Right cardiac atrium (tissue), 5 donors: ENCODE data around the gene RIN3. TPM values are rescaled to one million over a fixed set of nuclear protein-coding genes. Genes with fewer than 3 reads are reported as not detected.

ENCODE experiments used
- ATAC-seq, 2 donors: fragments of 200-7000 bp; cut with Tn5 transposase; one replicate each; pipeline versions ENCODE4 v1.8.0 to v1.9.1; 2020; ENCODE audit warnings: moderate library complexity in 2 of 2, mild to moderate bottlenecking in 1 of 2
- DNase-seq, 3 donors: peaks; one replicate each; pipeline ENCODE4 v3.0.0-alpha.2; 2020
- H3K27ac ChIP-seq: one replicate; pipeline ENCODE4 v1.5.1; 2013; ENCODE audit warnings: mild to moderate bottlenecking, low read length, control low read depth, moderate library complexity
- H3K27me3 ChIP-seq: one replicate; pipeline ENCODE4 v1.6.1; 2013; ENCODE audit not compliant: control insufficient read depth, insufficient read depth
- H3K4me1 ChIP-seq: one replicate; pipeline ENCODE4 v1.6.1; 2013; ENCODE audit warnings: low read length; ENCODE audit not compliant: control insufficient read depth, insufficient read depth
- H3K4me3 ChIP-seq: one replicate; pipeline ENCODE4 v1.5.1; 2013; ENCODE audit warnings: low read length, control low read depth
- H3K9me3 ChIP-seq: one replicate; pipeline ENCODE4 v1.6.1; 2013; ENCODE audit warnings: low read length; ENCODE audit not compliant: control insufficient read depth
- WGBS: extraction: QIAGEN DNeasy Blood & Tissue Kit; methylation state at CpG from one replicate; pipeline ENCODE4 v1.1.7; 2013; 5-methylcytosine and 5-hydroxymethylcytosine counted together
- intact Hi-C, 4 donors: fragments of 100-400 bp; cut with DNase I; formaldehyde crosslinking; loops; one replicate each; pipeline versions ENCODE4 v1.11.0 to v1.14.0; 2022 to 2023
- polyA plus RNA-seq: library from polyadenylated mRNA; stranded (reverse); fragments of 200-250 nt; gene quantifications from one replicate; pipeline ENCODE4 v1.2.3, GENCODE V29; 2013
- total RNA-seq, 4 donors: library from RNA; stranded (reverse); fragmentation: NEBNext Ultra II Directional; extraction: Animal tissue kit (Norgen Biotek cat#: 25700); gene quantifications; one replicate each; pipeline ENCODE4 v1.2.1, GENCODE V29; 2021
- donor health status: healthy with polysubstance abuse.
- donor health status: DM: no; HTN: yes; CAD: no.
- donor health status: DM: no; HTN: no; CAD: no.
- donor health status: DM: no; HTN: yes; CAD: no; lungs with severe emphysema.
- donor health status: DM: yes; HTN: yes; CAD: no.

Gene RIN3
- total and polyA plus RNA-seq, 5 donors, result 7.5 to 15.2 (median 14.2) TPM

GRCh38 chr14:92519246-92520101 is 5.9 kb downstream of the RIN3 start:
- peak in 1 of 2 donors; percentile 23 for ATAC-seq
- Histone ChIP-seq H3K4me1 (peaks cover 4% of the 10 kb centered on the region), H3K9me3 (no peaks in the 10 kb centered on the region), H3K27me3 (no peaks in the 10 kb centered on the region), H3K27ac (no peak overlapping the region), H3K4me3 (no peak overlapping the region)
- WGBS, result 89% methylated on average over 20 of the region's 20 CpGs
- DNase-seq, result peak in 1 of 3 donors; percentile 43
- intact Hi-C loops, result no loop called here

- H3K27ac ChIP-seq, result no peak overlapping the region
These were observed 6.8 kb downstream of the RIN3 start for GRCh38 chr14:92520102-92521057.

DNA sequence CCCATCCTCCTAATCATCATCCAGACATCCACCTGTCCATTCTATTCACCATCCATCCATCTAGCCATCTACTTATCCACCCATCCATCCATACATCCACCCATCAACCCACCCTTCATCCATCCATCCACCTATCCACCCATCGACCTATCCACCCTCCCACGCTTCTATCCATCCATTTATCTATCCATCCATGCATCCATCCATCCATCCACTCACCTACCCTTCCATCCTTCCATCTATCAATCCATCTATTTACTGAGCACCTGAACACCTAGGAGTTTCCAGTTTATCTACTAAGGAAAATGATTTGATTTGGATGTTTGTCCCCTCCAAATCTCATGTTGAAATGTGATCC is 7.5 kb downstream of the RIN3 start:
- peaks cover 4% of the 10 kb centered on the region for H3K4me1 ChIP-seq
- WGBS, result 94% methylated on average over 2 of the region's 2 CpGs
- intact Hi-C loops, result no loop called here

More at GRCh38 chr14:92520102-92521057, 6.8 kb downstream of the RIN3 start:
- no peak for DNase-seq
- Histone ChIP-seq H3K4me3 (no peak overlapping the region), H3K27me3 (no peaks in the 10 kb centered on the region), H3K9me3 (no peaks in the 10 kb centered on the region), H3K4me1 (peaks cover 4% of the 10 kb centered on the region)
- intact Hi-C loops, result no loop called here
- WGBS, result 84% methylated on average over 17 of the region's 17 CpGs
- ATAC-seq, result peak in 1 of 2 donors; percentile 34

GRCh38 chr14:92523752-92524151 is 10.2 kb downstream of the RIN3 start:
- no peak overlapping the region for H3K27ac ChIP-seq
- 94% methylated on average over 6 of the region's 6 CpGs for WGBS
- no peak for ATAC-seq
- no peak for DNase-seq
- no peaks in the 10 kb centered on the region for H3K4me1 ChIP-seq
- no peaks in the 10 kb centered on the region for H3K27me3 ChIP-seq
- intact Hi-C loops, result no loop called here
- H3K9me3 ChIP-seq, result no peaks in the 10 kb centered on the region
- H3K4me3 ChIP-seq, result no peak overlapping the region

More for the DNA sequence above, 7.5 kb downstream of the RIN3 start:
- ATAC-seq (no peak), DNase-seq (no peak)
- no peak overlapping the region for H3K4me3 ChIP-seq
- H3K27me3 ChIP-seq, result no peaks in the 10 kb centered on the region
- no peak overlapping the region for H3K27ac ChIP-seq
- H3K9me3 ChIP-seq, result no peaks in the 10 kb centered on the region

DNA sequence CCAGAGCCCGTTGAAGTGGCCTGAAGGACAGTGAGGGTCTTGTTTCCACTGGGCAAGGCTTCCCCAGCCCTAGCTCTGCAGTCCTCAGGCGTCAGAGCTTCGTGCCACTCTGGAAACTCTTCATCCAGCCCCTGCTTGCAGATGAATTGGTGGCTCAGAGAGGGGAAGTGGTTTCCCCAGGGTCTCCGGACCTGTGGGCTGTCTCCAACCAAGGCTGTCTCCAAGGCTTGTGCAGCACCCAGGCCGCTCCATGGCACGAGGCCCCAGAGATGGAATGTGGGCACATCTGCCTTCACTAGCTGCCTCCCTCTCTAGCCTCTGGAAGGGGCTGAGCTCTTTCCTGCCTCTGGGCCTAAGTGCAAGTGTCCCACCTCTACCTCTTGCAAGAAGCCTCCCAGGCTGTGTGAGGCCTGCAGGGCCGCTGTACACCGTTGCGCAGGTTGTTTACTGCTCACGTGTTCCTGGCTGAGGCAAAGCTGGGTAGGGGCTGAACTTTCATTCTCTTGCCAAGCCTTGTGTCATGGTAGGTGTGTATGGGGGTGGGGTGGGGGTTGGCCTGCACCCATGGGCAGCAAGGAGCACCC is 11.1 kb downstream of the RIN3 start:
- Histone ChIP-seq H3K4me1 (no peaks in the 10 kb centered on the region), H3K4me3 (no peak overlapping the region), H3K27ac (no peak overlapping the region), H3K9me3 (no peaks in the 10 kb centered on the region), H3K27me3 (no peaks in the 10 kb centered on the region)
- intact Hi-C loops, result no loop called here
- 77% methylated on average over 10 of the region's 10 CpGs for WGBS
- no peak for ATAC-seq
- DNase-seq, result no peak

GRCh38 chr14:92525322-92526095 is 11.9 kb downstream of the RIN3 start:
- Histone ChIP-seq H3K27me3 (no peaks in the 10 kb centered on the region), H3K9me3 (no peaks in the 10 kb centered on the region), H3K27ac (no peak overlapping the region), H3K4me3 (no peak overlapping the region), H3K4me1 (no peaks in the 10 kb centered on the region)
- ATAC-seq, result peak in 1 of 2 donors; percentile 11
- no peak for DNase-seq
- 86% methylated on average over 12 of the region's 12 CpGs for WGBS
- intact Hi-C loops, result no loop called here

DNA sequence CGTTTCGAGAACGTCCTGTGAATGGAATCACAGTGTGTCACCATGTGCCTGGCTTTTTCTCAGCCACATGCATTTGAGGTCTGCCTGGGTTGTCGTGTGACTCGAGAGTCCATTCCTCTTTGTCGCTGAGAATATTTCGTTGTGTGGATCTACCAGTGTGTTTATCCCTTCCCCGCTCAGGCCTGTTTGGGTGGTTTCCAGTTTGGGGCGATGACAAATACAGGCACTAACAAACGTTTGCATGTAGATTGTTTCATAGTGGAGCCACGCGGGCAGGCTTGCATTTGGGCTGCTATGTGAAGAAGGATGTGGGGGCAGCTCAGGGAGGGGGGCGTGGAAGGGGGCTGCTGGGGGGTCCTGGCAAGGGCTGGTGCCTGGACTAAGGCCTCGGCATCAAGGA is 14.1 kb downstream of the RIN3 start:
- Histone ChIP-seq H3K4me1 (no peaks in the 10 kb centered on the region), H3K9me3 (no peaks in the 10 kb centered on the region), H3K4me3 (no peak overlapping the region), H3K27ac (no peak overlapping the region), H3K27me3 (no peaks in the 10 kb centered on the region)
- intact Hi-C loops, result no loop called here
- DNase-seq (no peak), ATAC-seq (no peak)
- 80% methylated on average over 14 of the region's 14 CpGs for WGBS

GRCh38 chr14:92528486-92529100 is 15.0 kb downstream of the RIN3 start:
- Histone ChIP-seq H3K4me1 (no peaks in the 10 kb centered on the region), H3K27ac (no peak overlapping the region), H3K4me3 (no peak overlapping the region), H3K9me3 (no peaks in the 10 kb centered on the region), H3K27me3 (no peaks in the 10 kb centered on the region)
- intact Hi-C loops, result no loop called here
- ATAC-seq (no peak), DNase-seq (no peak)
- WGBS, result 95% methylated on average over 14 of the region's 14 CpGs

DNA sequence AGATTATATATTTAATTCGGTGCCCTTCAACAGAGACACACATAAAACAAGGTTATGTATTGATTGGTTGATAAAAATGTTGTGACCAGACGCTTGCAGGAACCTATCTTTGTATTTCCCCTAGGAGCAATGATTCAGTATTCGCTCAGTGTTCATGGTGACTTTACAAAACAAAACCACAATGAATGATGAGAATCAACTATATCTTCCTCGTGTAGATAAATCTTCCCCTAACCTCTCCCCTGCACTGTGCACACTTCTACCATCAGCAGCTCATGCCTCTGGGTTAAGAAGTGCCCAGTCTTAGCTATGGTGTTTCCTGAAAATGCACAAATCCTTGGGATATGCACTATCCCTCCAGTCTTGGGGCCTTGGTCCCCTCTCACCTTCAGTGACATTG is 16.3 kb downstream of the RIN3 start:
- intact Hi-C loops, result no loop called here
- no peak overlapping the region for H3K27ac ChIP-seq
- 69% methylated on average over 4 of the region's 4 CpGs for WGBS
- DNase-seq, result no peak
- no peaks in the 10 kb centered on the region for H3K9me3 ChIP-seq
- H3K27me3 ChIP-seq, result no peaks in the 10 kb centered on the region
- H3K4me1 ChIP-seq, result no peaks in the 10 kb centered on the region
- ATAC-seq, result no peak
- H3K4me3 ChIP-seq, result no peak overlapping the region
